T-helper 22 cell (primary cell): ENCODE data around the gene RCCD1.
"Not testable (repeated sequence)": the region's sequence is repeated elsewhere in the genome, so short reads cannot be mapped to it uniquely, and the experiment has no call there.

Experiments
- DNase-seq: peaks from one replicate; pipeline ENCODE4 v3.0.0-alpha.2; 2020; ENCODE audit warnings: low read depth

RCCD1 gene, protein sequence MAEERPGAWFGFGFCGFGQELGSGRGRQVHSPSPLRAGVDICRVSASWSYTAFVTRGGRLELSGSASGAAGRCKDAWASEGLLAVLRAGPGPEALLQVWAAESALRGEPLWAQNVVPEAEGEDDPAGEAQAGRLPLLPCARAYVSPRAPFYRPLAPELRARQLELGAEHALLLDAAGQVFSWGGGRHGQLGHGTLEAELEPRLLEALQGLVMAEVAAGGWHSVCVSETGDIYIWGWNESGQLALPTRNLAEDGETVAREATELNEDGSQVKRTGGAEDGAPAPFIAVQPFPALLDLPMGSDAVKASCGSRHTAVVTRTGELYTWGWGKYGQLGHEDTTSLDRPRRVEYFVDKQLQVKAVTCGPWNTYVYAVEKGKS

DNA sequence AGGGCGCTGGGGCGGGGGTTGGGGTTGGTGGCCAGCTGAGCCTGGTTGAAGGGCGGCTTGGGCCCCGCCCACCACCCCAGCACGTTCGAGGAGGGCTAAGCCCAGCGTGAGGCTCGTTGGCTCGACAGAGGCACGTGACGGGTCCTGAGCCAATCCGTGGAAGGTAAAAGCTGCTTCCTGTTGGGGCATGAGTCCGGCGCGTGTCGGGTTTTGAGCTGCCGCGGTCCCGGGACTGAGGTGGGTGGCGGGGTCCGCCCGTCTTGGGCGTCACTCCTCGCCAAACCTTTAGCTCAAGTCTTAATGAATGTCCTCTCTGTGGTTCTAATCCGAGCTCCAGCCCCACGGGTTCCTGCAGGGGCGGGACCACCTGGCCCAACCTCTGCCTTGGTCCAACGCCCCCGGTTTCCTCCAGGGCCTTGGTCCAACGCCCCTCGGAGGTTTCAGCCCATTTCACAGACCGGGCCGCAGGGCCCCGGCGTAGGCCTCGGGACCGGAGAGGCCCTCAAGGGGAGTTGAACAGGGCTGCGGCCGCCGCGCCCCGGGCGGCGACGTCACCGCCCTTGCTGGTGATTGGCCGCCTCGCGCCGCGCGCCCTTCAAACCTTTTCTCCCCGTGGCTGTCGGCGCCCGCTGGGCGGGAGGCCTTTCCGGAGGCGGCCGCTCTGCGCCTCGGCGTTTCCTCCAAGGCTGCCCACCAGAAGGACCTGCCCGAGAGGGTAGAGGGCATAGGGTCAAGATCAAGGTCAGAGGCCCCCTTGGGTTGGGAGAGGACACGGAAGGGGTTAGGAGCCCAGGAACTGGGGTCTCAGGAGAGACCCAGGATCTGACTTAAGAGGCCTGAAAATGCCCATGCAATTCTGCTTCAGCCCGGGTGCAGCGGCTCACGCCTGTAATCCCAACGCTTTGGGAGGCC is at the start of gene RCCD1:
Gene RCCD1, plus strand, starts transcription at position 173 of the 912 bp plus-strand sequence. CDS start 1,851 bp downstream, outside the sequence.
- DNase-seq, result peak; percentile 83

DNA sequence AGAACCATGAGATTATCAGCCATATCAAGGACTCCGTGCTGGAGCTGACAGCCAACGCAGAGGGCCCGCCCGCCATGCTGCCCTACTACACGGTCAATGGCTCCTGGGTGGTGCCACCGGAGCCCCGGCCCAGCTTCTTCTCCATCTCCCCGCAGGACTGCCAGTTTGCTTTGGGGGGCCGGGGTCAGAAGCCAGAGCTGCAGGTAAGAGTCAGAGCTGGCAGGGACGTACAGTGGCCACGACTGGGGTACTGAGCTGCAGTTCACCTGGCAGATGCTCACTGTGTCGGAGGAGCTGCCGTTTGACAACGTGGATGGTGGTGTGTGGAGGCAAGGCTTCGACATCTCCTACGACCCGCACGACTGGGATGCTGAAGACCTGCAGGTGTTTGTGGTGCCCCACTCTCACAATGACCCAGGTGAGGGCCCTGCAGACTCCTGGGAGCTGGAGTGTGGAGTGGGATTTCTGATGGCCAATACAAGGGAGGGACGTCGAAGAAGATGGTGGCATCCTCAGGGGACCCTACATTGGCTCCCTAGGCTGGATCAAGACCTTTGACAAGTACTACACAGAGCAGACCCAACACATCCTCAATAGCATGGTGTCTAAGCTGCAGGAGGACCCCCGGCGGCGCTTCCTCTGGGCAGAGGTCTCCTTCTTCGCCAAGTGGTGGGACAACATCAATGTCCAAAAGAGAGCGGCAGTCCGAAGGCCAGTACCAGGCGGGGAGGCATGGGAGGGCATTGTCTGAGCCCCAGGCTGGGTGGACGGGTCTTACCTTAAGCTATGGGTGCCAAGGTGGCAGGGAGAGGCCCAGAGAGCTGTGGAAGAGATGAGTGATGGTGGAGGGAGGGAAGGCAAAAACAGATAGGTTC is 49.1 kb upstream of the RCCD1 start:
- no peak for DNase-seq

DNA sequence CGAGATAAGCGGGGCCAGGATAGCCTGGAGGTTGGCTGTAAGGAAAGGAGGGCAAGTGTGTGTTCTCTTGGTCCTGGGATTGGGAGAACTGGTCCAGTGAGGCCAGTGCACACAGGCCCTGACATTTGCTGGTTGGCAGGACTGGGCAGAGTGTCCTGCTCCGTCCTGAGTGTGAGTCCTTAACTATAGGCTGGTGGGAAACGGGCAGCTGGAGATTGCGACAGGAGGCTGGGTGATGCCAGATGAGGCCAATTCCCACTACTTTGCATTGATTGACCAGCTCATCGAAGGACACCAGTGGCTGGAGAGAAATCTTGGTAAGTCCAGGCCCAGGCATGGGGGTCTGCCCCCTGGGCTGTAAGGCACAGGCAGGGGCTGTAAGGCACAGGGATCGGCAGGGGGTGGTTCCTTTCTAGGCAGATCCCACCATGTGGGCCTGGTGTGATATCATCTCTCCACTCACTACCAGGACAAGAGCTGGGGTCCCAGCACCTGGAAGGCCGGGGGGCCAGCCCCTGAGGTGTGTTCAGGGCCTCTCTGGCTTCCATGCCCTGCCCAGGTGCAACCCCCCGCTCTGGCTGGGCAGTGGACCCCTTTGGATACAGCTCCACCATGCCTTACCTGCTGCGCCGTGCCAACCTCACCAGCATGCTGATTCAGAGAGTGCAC is 48.4 kb upstream of the RCCD1 start:
- DNase-seq, result no peak

DNA sequence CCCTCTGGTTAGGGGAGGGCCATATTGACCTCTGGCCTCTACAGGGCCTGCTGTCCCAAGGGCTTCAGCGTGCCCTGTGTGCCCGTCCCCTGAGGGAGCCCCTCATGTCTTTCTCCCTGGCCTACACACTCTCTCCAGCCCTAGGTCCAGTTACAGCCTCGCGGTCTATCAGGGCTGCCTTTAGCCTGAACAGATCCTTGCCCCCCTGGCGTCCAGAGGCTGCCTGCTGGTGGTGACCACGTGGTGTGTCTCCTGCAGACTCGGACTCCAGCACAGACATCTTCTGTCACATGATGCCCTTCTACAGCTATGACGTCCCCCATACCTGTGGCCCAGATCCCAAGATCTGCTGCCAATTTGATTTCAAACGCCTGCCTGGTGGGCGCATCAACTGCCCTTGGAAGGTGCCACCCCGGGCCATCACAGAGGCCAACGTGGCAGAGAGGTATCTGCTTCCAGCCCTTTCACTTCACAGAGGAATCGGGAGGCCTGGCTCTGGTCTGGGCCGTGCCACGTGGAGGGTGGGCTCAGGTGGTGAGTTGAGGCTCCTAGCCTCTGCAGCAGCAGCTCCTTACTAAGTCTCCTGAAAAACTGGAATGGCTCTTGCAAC is 47.5 kb upstream of the RCCD1 start:
- DNase-seq, result no peak

DNA sequence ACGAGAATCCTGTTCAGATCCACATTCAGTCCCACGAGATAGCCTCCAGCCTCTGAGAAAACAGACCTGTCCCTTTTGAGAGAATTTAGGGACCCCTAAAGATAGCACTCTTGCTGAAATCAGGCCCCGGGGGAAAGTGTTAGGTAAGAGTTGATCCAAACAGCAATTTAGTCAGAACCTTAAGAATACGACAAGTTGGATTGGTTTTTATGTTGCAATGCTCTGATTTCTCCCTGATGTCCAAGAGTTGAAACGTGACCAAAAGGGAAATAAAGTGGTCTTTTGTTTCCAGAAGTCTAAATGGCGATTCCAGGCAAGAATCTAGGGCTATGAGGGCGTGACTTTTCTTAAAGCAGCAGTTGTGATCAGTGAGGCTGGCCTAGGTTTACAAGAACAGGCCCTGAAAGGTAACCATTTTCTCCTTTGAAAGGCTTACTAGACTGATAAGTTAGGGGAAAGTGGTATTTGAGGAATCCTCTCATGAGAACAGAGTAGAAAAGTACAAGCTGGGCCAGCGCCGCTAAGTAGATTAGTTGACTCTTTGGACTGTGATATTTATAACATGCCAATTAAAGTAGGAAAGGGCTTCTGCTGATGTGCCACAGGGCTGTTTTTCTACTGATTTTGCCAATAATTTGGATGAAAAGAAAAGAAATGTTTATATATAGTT is 46.7 kb upstream of the RCCD1 start:
- DNase-seq, result no peak

DNA sequence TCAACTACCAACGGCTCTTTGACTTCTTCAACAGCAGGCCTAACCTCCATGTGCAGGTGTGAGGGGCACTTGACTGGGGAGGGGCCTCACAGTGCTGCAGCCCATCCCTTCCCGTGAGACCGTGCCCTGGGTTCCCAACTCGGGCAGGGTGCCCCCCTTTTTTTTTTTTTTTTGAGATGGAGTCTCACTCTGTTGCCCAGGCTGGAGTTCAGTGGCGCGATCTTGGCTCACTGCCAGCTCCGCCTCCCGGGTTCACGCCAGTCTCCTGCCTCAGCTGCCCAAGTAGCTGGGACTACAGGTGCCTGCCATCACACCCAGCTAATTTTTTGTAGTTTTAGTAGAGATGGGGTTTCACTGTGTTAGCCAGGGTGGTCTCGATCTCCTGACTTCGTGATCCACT is 45.2 kb upstream of the RCCD1 start:
- DNase-seq, result not testable (repeated sequence)

DNA sequence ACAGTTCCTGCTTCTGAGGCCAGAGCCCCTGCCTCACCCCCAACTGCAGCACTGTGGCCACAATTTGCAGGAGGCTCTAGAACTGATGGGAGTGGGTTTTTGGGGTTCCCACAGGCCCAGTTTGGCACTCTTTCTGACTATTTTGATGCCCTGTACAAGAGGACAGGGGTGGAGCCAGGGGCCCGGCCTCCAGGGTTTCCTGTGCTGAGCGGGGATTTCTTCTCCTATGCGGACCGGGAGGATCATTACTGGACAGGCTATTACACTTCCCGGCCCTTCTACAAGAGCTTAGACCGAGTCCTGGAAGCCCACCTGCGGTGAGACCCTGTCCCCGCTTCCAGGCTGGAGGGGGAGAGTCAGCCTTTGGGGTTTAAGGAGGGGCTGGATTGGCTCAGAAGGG is 44.7 kb upstream of the RCCD1 start:
- DNase-seq, result no peak

DNA sequence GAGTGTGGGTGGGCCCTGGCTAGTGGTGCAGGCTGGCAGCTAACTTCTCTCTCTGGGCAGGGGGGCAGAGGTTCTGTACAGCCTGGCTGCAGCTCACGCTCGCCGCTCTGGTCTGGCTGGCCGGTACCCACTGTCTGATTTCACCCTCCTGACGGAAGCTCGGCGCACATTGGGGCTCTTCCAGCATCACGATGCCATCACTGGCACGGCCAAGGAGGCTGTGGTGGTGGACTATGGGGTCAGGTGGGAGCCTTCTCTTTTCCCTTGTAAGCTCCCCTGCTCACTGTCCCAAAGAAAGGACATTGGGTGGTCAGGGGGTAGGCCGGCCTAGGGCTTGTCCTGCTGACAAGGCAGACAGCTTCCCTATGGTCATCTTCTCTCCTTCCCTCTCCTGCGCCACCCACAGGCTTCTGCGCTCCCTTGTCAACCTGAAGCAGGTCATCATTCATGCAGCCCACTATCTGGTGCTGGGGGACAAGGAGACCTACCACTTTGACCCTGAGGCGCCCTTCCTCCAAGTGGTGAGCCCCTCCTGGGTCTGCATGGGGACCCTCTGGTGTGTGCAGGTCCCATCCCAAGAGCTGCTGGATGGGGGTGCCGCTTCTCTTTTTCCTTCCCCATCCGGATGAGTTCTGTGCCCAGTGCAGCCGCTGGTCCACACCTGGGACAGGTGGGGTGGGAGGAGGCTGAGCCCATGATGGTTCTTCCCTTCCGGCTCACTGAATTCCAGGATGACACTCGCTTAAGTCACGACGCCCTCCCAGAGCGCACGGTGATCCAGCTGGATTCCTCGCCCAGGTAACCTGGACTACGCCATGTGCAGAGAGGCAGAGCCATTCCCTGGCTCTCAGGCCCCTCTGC is 44.0 kb upstream of the RCCD1 start:
- no peak for DNase-seq

DNA sequence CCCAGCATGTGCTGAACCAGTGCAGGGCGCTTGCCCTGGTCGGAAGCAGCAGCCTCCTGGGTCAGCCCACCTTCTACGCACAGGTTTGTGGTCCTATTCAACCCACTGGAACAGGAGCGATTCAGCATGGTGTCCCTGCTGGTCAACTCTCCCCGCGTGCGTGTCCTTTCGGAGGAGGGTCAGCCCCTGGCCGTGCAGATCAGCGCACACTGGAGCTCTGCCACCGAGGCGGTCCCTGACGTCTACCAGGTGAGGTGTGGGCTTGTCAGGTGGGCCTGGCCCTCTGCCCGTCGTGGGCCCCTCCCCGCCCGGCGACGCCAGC is 43.4 kb upstream of the RCCD1 start:
- no peak for DNase-seq

DNA sequence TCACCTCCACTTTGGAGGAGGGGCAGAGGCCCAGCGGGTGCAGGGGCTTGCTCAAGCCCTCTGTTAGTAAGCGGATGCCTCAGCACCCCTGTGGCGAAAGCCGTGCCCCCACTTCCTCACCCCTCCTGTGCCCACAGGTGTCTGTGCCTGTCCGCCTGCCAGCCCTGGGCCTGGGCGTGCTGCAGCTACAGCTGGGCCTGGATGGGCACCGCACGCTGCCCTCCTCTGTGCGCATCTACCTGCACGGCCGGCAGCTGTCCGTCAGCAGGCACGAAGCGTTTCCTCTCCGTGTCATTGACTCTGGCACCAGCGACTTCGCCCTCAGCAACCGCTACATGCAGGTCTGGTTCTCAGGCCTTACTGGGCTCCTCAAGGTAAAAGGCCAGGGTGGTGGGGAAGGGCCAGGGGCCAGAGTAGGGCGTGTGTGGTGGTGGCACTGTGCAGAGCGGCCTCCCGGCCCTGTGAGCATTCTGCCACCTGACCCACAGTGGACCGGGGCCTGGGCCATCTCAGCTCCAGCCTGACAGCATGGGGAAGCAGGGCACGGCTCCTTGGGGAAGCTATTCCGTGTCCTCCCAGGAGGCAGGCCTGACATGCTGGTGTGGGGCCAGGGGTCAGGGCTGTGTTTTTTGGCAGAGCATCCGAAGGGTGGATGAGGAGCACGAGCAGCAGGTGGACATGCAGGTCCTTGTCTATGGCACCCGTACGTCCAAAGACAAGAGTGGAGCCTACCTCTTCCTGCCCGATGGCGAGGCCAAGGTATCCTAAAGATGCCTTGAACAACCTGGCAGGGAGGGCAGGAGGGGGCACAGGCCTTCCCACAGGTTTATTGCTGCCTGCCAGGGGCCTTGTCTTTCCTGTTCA is 42.5 kb upstream of the RCCD1 start:
- no peak for DNase-seq

DNA sequence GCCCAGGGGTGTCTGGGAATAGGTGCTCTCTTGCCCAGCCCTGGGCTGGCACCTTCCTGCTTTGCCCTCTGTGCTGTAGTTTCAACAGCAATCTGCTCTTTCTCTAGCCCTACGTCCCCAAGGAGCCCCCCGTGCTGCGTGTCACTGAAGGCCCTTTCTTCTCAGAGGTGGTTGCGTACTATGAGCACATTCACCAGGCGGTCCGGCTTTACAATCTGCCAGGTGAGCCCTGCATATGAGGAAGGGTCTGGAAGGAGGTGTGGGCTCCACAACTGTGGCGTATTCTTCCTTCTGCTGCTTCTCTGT is 42.0 kb upstream of the RCCD1 start:
- no peak for DNase-seq

DNA sequence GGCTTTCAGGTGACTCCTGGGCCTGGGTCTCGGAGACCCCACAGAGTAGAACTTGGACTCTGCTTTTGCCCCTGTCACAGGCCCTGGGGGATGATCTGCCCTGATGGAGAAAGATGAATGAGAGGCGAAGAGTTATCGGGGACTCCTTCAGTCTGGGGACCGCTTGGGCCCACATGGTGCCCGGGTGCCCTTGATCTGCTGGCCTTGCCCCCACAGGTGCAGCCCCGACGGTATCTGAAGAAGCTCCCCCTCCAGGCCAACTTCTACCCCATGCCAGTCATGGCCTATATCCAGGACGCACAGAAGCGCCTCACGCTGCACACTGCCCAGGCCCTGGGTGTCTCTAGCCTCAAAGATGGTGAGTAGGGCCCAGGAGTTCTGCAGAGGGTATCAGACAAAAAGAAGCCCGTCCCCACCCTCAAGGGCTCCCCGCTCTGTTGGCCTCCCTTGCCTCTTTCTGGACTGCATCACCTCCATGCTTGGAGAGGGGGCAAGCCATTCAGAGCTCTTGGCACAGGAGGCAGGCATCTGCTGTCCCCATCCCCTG is 41.2 kb upstream of the RCCD1 start:
- no peak for DNase-seq

DNA sequence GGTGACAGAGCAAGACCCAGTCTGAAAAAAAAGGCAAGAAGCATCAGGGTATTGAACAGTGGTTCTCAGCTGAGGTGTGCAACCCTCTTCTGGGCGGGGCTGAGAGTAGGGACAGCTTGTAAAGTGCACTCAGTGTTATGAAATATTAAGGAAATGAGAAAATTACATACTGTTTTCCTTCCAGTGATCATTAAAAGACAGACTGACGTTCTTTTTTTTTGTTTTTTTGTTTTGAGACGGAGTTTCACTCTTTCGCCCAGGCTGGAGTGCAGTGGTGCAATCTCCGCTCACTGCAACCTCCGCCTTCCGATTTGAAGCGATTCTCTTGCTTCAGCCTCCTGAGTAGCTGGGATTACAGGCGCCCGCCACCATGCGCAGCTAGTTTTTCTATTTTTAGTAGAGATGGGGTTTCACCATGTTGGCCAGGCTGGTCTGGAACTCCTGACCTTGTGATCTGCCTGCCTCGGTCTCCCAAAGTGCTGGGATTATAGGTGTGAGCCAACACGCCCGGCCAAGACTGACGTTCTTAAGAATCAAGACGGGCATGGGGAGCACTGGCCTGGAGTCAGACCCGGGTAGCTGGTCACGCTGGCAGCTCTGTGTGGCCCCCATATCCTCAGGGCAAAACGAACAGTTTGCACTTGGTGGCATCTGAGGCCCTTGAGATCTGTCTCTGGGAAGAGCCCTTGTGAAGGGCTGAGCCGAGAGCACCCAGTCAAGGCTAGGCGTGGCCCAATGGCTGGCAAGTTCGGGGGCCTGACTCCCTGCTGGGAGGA is 40.2 kb upstream of the RCCD1 start:
- no peak for DNase-seq

DNA sequence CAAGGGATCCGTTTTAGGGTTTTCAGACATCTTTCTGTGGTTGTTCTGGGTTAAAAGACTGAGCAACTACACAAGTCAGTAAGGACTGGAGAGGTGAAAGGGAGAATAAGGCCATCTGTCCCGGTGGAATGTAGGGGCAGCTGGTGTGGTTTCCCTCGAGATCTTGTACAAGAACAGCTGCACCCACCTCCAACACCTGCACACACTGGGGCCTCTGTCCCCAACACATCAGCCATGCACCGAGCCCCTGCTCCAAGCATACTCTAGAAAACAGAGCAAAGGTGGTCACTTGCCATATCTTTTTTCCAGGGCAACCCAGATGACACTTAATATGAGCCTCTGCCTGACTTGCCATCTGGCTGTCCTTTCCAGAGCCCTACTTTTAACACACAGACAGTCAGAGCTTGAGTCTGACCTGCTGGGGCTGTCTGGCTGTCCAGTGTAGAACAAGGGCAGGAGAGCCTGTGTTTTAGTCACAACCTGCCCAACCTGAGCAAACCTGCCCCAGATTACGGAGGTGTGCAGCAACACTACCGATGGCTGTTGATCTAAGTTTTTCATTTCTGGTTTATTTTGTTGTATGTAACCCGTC is 39.4 kb upstream of the RCCD1 start:
- DNase-seq, result no peak

DNA sequence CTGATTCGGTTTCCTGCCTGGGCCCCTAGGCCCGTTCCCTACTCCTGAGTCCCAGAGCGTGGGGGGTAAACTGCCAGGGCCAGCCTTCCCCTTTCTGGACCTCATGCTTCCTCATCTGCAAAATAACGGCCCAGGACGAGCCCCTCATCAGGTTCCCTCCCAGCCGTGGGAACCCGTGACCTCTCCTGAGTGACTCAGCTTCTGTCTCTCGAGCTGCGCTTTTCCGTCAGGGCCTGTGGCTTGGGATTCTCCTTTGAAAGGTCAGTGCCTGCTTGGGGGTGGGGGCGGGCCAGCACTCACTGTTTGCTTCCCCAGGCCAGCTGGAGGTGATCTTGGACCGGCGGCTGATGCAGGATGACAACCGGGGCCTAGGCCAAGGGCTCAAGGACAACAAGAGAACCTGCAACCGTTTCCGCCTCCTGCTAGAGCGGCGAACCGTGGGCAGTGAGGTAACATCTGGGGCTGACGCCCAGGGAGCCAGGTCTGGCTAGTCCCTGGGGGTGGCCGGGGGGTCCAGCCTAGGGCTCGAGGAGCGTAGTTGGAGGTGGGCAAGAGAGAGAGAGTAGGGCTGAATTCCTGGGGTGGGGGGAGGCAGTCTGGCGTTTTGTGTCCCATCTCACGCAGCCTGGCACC is 38.8 kb upstream of the RCCD1 start:
- DNase-seq, result no peak

DNA sequence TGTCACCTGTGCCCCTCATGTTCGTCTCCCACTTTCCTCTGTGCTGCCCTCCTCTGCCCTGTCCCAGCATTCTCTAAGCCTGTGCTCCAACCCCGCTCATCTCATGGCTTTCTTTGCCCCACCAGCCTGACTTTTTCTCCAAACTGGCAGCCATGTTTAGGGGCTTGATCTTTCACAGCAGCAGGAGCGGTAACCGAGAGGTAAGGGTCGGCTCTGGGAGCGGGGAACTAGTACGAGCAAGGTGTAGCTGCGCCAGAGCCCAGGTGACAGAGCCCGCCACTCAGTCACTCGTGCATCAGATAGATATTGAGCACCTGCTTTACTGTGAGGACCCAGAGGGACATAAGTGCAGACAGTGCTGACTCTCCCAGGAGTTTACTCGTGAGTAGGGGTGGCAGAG is 38.2 kb upstream of the RCCD1 start:
- no peak for DNase-seq

DNA sequence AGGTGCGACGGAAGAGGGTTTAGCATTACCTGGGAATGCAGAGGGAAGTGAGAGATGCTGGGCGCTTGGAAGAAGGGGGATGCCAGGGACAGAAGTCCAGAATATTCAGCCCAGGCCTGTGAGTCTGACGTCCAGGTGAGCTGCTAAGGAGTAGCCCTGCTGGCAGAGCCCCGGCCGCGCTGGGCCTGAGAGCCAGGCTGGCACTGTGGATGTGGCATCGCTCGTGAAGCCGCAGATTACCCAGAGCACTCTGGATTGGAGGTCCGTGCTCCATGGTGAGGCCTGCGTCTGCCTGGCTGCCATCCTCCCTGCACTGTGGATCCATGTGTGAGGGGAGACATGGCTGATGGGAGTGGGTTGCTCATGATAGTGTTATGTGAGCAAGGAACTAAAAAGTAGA is 37.1 kb upstream of the RCCD1 start:
- DNase-seq, result no peak
